ENCODE data around the gene ACTR8. TPM values are rescaled to one million over a fixed set of nuclear protein-coding genes. Genes with fewer than 3 reads are reported as not detected.

The ACTR8 gene
- total RNA-seq, 1 donor from 2014 or later = 16.8 TPM

DNA sequence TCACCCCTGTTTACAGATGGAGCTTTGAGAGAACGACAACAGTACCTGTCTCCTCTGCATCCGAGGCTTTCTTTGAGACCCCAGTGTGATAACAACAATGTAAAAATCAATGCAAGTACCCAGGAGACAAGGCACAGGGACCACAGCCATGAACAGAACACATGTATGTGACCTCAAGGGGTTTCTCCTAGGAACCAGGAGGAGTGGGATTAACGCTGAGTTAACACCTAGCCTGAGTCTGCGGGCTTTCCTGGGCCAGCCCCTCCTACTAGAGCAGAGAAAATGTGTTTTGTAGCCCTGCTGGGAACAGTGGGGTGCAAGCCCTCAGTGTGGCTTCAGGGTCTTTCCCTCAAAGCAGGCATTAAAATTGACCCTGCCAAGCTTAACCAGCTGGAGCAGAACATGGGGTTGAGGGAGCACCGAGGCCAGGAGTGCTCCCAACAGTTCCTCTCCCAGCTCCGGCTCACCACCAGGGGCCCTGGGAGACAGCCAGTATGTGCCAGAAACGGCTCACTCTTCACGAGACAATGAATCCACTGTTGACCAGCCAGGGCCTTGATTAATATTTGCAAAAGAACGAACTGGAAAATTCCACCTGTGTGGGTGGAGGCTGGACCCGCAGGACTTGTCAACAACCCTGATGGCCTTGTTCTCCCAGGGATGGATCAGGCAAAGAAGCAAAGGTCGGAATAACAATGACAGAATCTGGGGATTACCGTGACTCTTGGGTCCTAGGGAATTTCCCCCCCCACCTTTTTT is 39.3 kb downstream of the ACTR8 start:
- FAIRE-seq = no peak
- peaks cover 11% of the 10 kb centered on the region for H3K27me3 ChIP-seq (ENCODE audit: control insufficient read depth, insufficient read depth, low read length)
- TF ChIP-seq, protein P1, sequence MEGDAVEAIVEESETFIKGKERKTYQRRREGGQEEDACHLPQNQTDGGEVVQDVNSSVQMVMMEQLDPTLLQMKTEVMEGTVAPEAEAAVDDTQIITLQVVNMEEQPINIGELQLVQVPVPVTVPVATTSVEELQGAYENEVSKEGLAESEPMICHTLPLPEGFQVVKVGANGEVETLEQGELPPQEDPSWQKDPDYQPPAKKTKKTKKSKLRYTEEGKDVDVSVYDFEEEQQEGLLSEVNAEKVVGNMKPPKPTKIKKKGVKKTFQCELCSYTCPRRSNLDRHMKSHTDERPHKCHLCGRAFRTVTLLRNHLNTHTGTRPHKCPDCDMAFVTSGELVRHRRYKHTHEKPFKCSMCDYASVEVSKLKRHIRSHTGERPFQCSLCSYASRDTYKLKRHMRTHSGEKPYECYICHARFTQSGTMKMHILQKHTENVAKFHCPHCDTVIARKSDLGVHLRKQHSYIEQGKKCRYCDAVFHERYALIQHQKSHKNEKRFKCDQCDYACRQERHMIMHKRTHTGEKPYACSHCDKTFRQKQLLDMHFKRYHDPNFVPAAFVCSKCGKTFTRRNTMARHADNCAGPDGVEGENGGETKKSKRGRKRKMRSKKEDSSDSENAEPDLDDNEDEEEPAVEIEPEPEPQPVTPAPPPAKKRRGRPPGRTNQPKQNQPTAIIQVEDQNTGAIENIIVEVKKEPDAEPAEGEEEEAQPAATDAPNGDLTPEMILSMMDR (IDR thresholded peaks at IDR 0.05; ENCODE audit: insufficient read depth, low read length, severe bottlenecking) = no peak
- no peak overlapping the region for H3K4me3 ChIP-seq (ENCODE audit: low read depth, low read length)
- no peaks in the 10 kb centered on the region for H3K36me3 ChIP-seq (ENCODE audit: control insufficient read depth, insufficient read depth, low read length)
- DNase-seq (ENCODE audit: low read depth) = peak; percentile 10

DNA sequence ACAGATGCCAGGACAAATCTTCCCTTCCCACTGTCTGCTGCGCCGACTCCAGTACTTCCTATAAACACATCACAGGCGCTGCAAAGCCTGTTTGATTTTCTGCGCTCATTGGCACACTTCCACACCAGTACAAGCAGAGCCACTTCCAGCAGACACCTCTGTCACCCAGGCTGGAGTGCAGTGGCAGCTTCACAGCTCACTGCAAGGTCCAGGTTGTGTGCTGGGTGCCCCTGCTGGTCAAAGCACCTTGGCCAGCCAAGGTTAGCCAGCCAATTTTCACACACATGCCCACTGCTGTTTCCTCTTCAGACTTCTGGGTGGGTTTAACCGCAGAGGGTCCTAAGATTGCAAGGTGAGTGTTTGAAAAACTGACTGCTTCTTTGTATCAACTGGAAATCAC is 40.7 kb downstream of the ACTR8 start:
- FAIRE-seq = no peak
- Histone ChIP-seq H3K27me3 (ENCODE audit: control insufficient read depth, insufficient read depth, low read length) (peaks cover 2% of the 10 kb centered on the region), H3K4me3 (ENCODE audit: low read depth, low read length) (no peak overlapping the region), H3K36me3 (ENCODE audit: control insufficient read depth, insufficient read depth, low read length) (no peaks in the 10 kb centered on the region)
- TF ChIP-seq, protein P1 (IDR thresholded peaks at IDR 0.05; ENCODE audit: insufficient read depth, low read length, severe bottlenecking) = no peak
- DNase-seq (ENCODE audit: low read depth) = no peak

DNA sequence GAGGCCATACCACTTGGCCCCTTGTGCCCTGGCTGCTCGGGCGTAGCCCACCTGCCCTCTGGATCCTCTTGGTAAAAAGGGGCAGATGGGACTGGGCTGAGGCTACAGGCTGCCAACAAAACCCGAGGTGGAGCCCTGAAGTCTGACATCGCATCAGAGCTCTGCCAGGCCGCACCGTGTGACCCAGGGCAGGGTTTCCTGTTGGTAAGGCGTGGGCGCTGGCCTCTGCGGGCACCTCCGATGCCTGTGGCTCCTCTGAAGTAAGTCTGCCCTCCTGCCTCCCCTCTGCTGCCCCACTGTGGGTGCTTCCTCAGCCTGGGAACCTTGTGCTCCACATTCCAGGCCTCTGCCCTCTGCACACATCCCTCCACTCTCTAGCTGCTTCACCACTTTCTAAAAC is 44.6 kb downstream of the ACTR8 start:
- H3K36me3 ChIP-seq (ENCODE audit: control insufficient read depth, insufficient read depth, low read length) = no peaks in the 10 kb centered on the region
- DNase-seq (ENCODE audit: low read depth) (no peak), FAIRE-seq (no peak)
- TF ChIP-seq, protein P1 (IDR thresholded peaks at IDR 0.05; ENCODE audit: insufficient read depth, low read length, severe bottlenecking) = no peak
- H3K4me3 ChIP-seq (ENCODE audit: low read depth, low read length) = no peak overlapping the region
- H3K27me3 ChIP-seq (ENCODE audit: control insufficient read depth, insufficient read depth, low read length) = no peaks in the 10 kb centered on the region

DNA sequence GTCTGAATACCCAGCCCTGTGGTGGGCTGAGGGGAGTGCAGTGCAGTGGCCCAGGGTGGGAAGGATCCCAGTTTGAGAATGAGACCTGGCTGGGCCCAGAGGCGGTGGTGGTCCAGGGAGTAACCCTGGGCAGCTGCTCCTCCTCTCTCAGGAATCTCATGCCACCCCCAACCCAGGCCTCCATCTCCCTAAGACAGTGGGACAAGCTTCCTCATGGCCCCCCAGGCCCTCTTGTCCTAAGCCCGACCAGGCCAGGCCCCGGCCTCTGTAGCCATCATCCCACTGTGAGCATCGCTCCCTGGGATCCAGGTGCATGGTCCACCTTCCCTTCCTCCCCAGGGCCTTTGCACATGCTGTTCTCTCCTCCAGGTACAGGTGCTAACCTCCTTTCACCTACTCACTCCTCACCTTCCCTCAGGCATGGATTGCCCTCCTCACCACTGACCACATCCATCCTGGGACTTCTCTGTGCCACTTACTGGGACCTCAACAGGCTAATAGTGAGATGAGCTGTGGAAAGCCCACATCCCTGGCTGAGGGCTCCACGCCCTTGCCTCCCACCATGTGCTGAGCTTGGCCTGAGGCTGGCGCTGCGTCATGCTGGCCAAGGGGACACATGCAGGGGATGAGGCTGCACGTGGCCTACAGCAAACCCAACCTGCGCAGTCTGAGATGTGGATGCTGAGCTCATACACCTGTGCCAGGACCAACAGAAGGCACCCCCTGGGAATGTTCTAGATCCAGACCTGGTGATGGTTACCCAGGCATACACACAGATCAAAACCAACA is 45.7 kb downstream of the ACTR8 start:
- Histone ChIP-seq H3K27me3 (ENCODE audit: control insufficient read depth, insufficient read depth, low read length) (no peaks in the 10 kb centered on the region), H3K4me3 (ENCODE audit: low read depth, low read length) (no peak overlapping the region), H3K36me3 (ENCODE audit: control insufficient read depth, insufficient read depth, low read length) (no peaks in the 10 kb centered on the region)
- DNase-seq (ENCODE audit: low read depth) (no peak), FAIRE-seq (peak; percentile 79)
- TF ChIP-seq, protein P1 (IDR thresholded peaks at IDR 0.05; ENCODE audit: insufficient read depth, low read length, severe bottlenecking) = no peak

DNA sequence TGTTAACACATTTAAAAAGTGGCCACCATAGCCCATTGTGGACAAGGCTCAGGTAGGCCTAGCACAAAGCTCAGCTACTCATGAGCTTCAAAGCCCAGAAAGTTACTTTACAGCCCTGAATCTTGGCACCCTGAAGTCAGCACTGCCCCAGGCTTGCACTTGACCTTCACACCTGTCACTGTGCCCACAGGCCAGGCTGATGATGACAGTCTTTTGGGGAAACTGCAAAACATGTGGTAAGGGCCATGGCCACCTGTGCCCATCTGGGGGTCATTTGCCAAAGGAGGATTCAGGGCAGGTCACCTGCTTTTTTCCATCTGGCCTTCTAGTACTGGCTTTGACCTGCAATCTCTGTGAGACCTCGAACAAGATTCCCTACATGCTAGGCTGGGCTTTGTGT is 46.7 kb downstream of the ACTR8 start:
- Histone ChIP-seq H3K4me3 (ENCODE audit: low read depth, low read length) (no peak overlapping the region), H3K27me3 (ENCODE audit: control insufficient read depth, insufficient read depth, low read length) (no peaks in the 10 kb centered on the region), H3K36me3 (ENCODE audit: control insufficient read depth, insufficient read depth, low read length) (no peaks in the 10 kb centered on the region)
- FAIRE-seq (no peak), DNase-seq (ENCODE audit: low read depth) (no peak)
- TF ChIP-seq, protein P1 (IDR thresholded peaks at IDR 0.05; ENCODE audit: insufficient read depth, low read length, severe bottlenecking) = no peak

All from bronchial epithelial cell (primary cell).